Fibroblast of mammary gland (primary cell): ENCODE data around the gene GLT6D1.

Source experiments
- DNase-seq: peaks from one replicate; pipeline ENCODE4 v3.0.0-alpha.2; 2010; ENCODE audit warnings: low read depth
- H3K4me3 ChIP-seq: 2 replicates; pipeline ENCODE4 v1.5.1; 2011; ENCODE audit warnings: low read depth, mild to moderate bottlenecking, low read length, moderate library complexity; ENCODE audit not compliant: control insufficient read depth
- CTCF ChIP-seq: conservative IDR thresholded peaks from 2 replicates; pipeline ENCODE4 v1.5.1; 2011; ENCODE audit warnings: low read depth, low read length, inconsistent platforms; ENCODE audit not compliant: control insufficient read depth, insufficient read depth

GLT6D1 gene

GRCh38 chr9:135612437-135612836, 26.9 kb downstream of the GLT6D1 start:
- no peak overlapping the region for H3K4me3 ChIP-seq
- no peak for DNase-seq
- no peak for TF ChIP-seq CTCF

- DNase-seq, result no peak
- TF ChIP-seq CTCF, result no peak
- H3K4me3 ChIP-seq, result no peak overlapping the region
Observed at GRCh38 chr9:135611875-135612209, 27.5 kb downstream of the GLT6D1 start.

DNA sequence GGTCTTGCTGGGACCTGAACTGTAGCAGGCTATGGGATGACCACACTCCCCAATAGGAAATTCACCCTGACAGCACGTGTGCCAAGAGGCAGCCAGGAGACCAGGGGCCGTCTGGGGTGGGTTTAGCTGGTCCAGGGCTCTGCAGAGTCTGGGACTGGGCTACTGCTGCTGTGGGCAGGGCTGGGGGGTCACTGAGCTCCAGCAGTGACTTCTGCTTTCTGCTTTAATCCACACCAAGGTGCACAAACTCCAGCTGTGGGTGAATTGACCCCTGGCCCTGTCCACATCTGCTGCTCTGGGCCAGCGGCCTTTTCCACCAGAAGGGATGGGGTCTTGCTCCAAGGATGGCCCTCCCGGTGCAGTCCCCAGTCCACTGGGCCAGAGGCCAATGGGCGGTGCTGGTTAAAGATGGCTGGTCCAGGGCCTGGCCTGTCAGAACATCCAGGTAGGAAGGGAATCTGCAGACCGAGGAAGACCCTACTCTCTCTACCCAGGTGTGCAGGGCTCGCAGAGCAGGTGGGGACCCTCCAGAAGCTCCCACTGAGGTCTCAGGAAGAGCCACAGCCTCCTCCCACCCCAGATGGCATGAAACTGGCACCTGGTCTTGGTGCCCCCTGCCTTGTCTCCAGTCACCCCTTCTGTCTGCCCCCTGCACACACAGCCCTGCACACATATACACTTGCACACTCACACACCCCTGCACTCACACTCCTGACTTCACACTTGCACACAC, 28.0 kb downstream of the GLT6D1 start:
- H3K4me3 ChIP-seq, result no peak overlapping the region
- DNase-seq, result no peak
- no peak for TF ChIP-seq CTCF

DNA sequence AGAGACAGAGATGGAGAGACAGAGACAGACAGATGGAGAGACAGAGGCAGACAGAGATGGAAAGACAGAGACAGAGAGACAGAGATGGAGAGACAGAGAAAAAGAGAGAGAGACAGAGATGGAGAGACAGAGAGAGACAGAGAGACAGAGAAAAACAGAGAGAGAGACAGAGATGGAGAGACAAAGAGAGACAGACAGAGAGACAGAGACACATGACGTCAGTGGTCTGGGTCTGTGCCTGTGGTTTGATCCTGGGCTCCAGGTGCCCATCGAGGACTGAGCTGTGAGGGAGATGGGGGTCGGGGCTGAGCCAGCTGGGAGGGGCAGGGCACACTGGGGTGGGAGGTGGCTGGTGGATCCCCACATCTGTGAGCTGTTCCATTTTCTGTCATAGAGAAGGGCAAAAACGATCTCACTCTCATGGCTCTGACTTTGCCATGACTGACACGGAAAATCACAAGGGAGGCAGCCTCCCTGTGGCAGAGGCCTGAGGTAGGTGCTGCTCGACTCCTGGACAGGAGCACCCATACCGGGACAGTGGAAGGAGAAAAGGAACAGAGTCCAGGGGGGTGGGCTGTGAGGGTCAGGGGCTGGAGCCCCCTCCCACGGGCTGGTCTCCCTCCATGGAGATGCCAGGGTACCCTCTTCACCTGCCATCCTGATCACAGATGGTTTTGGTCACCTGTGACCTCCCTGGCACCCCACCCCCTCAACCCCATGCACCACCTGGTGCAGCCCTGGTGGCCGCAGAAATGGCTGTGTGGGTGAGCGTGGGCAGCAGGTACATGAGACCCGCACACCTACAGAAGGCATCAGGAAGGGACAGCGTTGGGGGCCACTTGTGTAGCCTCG, 28.8 kb downstream of the GLT6D1 start:
- TF ChIP-seq CTCF, result no peak
- no peak overlapping the region for H3K4me3 ChIP-seq
- DNase-seq, result no peak

DNA sequence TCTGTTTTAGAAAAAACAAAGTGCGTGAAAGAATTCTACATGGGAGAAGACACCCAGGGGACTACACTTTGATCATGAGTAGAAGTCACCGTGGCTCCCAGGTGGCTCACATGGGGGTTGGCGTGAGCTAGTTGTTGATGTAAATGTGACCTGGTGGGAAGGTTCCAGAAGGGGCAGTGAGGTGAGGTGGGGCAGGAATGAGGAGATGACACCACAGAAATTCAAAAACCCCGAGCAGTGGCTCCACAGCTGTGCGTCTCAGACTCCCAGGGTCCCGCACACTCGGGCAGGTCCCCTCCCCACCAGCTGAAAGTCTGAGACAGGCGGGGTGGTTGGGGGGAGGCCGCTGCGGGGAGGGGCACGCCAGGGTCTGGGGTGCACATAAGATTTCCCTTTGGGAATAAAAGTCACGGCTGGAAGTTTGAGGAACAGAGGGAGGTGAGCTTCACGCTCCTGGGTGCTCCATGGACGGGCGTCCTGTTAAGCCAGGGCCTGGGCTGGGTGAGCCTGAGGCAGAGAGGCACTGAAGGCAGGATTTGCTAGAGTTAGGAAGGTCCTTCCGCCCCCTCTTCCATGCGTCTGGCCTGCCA, 29.9 kb downstream of the GLT6D1 start:
- no peak for TF ChIP-seq CTCF
- DNase-seq, result no peak

GRCh38 chr9:135608999-135609317, 30.4 kb downstream of the GLT6D1 start:
- no peak overlapping the region for H3K4me3 ChIP-seq
- TF ChIP-seq CTCF, result no peak
- DNase-seq, result no peak

More for the DNA sequence above, 29.9 kb downstream of the GLT6D1 start:
- no peak overlapping the region for H3K4me3 ChIP-seq
